T47D (cell line): Measurements from ENCODE around the gene SLC9B2.

Experiments
- DNase-seq, 2 experiments: peaks; one replicate each; pipeline versions ENCODE4 v3.0.0 to v3.0.0-alpha.2; 2011 to 2012; ENCODE audit warnings: low read depth in 1 of 2, low spot score in 1 of 2
- JUND ChIP-seq: IDR thresholded peaks from 2 replicates; pipeline ENCODE4 v1.6.1; 2012; ENCODE audit warnings: low read depth
- in situ Hi-C: cut with HindIII; loops from 2 replicates; pipeline ENCODE4 v1.10.0; 2016; ENCODE audit warnings: low sequenced_read_pairs, low pct_unique_long_range_greater_than_20kb

SLC9B2 gene

DNA sequence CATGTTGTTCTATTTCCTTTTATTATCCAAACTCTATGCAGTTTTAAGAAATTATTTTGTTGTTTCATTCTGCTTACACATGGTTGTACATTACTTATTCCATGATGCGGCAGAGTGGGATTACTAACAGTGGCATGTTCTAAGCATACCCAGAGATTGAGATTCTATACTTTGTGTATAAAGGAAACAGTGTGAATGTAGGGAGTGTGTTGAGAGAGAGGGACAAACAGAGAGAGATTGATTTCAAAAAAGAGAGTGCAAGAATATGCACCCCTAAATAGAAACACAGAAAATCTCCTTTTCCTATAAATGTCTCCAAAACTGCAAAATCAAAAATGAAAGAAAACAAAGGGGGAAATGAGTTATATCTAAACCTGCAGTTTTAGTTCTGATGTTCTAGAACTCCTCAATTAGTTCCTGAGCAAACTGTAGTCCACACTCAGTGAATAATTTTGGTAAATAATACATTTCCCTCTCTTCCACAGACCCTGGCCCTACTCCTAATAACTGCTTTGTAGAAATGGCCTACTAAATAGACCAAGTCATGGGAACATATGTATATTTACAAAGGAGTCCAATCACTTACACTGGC, 88.0 kb downstream of the SLC9B2 start:
- TF ChIP-seq JUND, result no peak
- in situ Hi-C loops, result no loop called here
- no peak for DNase-seq

DNA sequence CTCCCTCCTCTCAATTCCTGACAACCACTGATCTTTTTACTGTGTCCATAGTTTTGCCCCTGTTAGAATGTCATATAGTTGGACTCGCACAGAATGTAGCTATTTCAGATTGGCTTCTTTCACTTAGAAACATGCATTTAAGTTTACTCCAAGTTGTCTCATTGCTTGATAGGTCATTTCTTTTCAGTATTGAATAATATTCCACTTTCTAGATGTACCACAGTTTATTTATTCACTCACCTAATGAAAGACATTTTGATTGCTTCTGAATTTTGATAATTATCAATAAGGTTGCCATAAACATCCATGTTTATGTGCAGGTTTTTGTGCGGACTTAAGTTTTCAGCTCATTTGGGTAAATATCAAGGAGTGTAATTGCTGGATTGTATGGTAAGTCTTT, 95.6 kb downstream of the SLC9B2 start:
- no peak for DNase-seq
- no peak for TF ChIP-seq JUND
- in situ Hi-C loops, result no loop called here
